GM23338 (cell line): Measurements from ENCODE around the gene COPE.
"Not testable (repeated sequence)": the region's sequence is repeated elsewhere in the genome, so short reads cannot be mapped to it uniquely, and the experiment has no call there.

Experiments
- CTCF ChIP-seq, 2 experiments: fragments of 200-600 bp in 1 of 2; sonication (generic) in 1 of 2; conservative IDR thresholded peaks; 2 replicates each; pipeline versions ENCODE4 v1.5.1 to v1.6.1; 2016 to 2017; ENCODE audit warnings: antibody characterized with exemption in 2 of 2, low read depth in 2 of 2, mild to moderate bottlenecking in 2 of 2, moderate library complexity in 1 of 2
- EZH2 ChIP-seq: fragments of 200-600 bp; sonication (generic); IDR thresholded peaks from one replicate; pipeline ENCODE4 v1.8.0; 2017; ENCODE audit warnings: antibody characterized with exemption, mild to moderate bottlenecking, low read depth; ENCODE audit not compliant: unreplicated experiment
- EZH2phosphoT487 ChIP-seq: fragments of 200-600 bp; sonication (generic); IDR thresholded peaks from one replicate; pipeline ENCODE4 v1.8.1; 2018; ENCODE audit warnings: antibody characterized with exemption; ENCODE audit not compliant: unreplicated experiment
- JUNB ChIP-seq: IDR thresholded peaks from one replicate; pipeline ENCODE4 v1.6.1; 2016; ENCODE audit warnings: antibody characterized with exemption; ENCODE audit not compliant: unreplicated experiment
- TF ChIP-seq, protein P1 (sequence below): IDR thresholded peaks from 2 replicates; pipeline ENCODE4 v1.6.1; 2016; ENCODE audit warnings: antibody characterized with exemption

DNA sequence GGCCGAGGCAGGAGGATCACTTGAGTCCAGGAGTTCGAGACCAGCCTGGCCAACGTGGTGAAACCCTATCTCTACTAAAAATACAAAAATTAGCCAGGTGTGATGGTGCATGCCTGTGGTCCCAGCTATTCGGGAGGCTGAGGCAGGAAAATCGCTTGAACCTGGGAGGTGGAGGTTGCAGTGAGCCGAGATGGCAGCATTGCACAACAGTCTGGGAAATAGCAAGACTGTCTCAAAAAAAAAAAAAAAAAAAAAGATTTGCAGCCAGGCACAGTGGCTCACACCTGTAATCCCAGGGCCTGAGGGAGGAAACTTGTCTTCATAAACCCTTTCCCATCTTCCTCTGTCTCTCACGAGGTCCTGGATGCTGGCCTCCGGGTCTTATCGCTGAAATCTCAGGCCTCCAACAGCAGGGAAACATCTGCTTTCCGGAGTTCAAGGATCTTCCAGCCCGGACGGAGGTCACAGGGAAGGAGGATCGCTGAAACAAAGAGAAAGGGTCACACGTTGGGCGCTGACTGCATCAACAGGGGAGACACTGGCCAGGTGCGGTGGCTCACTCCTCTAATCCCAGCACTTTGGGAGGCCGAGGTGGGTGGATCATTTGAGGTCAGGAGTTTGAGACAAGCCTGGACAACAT lies 33.3 kb upstream of the COPE start:
- TF ChIP-seq CTCF (conservative IDR thresholded peaks at IDR 0.05; ENCODE audit: low read depth in 2 of 2); EZH2phosphoT487; JUNB; EZH2: not testable (repeated sequence)
- TF ChIP-seq, protein P1, sequence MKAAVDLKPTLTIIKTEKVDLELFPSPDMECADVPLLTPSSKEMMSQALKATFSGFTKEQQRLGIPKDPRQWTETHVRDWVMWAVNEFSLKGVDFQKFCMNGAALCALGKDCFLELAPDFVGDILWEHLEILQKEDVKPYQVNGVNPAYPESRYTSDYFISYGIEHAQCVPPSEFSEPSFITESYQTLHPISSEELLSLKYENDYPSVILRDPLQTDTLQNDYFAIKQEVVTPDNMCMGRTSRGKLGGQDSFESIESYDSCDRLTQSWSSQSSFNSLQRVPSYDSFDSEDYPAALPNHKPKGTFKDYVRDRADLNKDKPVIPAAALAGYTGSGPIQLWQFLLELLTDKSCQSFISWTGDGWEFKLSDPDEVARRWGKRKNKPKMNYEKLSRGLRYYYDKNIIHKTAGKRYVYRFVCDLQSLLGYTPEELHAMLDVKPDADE = not testable (repeated sequence)
